H9 (cell line): ENCODE measurements around the gene MYH11. TPM values are rescaled to one million over a fixed set of nuclear protein-coding genes. Genes with fewer than 3 reads are reported as not detected.

Source experiments
- DNase-seq: peaks from one replicate; pipeline ENCODE4 v3.0.0-alpha.2; 2017
- H2AFZ ChIP-seq: one replicate; pipeline ENCODE4 v1.6.1; 2013; ENCODE audit warnings: mild to moderate bottlenecking, low read length, control low read depth, moderate library complexity
- H2AK5ac ChIP-seq: 2 replicates; pipeline ENCODE4 v1.6.1; 2013; ENCODE audit warnings: low read length, control low read depth, mixed read lengths; ENCODE audit not compliant: insufficient read length
- H2BK120ac ChIP-seq: one replicate; pipeline ENCODE4 v1.6.1; 2013; ENCODE audit warnings: low read depth, mild to moderate bottlenecking, low read length, control low read depth, inconsistent platforms; ENCODE audit not compliant: poor library complexity, severe bottlenecking
- H2BK12ac ChIP-seq: 2 replicates; pipeline ENCODE4 v1.6.1; 2013; ENCODE audit warnings: low read length, control low read depth, mixed read lengths, low read depth; ENCODE audit not compliant: insufficient read length
- H2BK15ac ChIP-seq: 2 replicates; pipeline ENCODE4 v1.6.1; 2013; ENCODE audit warnings: low read depth, low read length, control low read depth
- H2BK20ac ChIP-seq: one replicate; pipeline ENCODE4 v1.6.1; 2013; ENCODE audit warnings: low read depth, mild to moderate bottlenecking, low read length, control low read depth, inconsistent platforms; ENCODE audit not compliant: poor library complexity, severe bottlenecking
- H2BK5ac ChIP-seq: 2 replicates; pipeline ENCODE4 v1.6.1; 2013; ENCODE audit warnings: low read length, control low read depth, mixed read lengths; ENCODE audit not compliant: insufficient read length
- H3K14ac ChIP-seq: 2 replicates; pipeline ENCODE4 v1.6.1; 2013; ENCODE audit warnings: low read length, control low read depth; ENCODE audit not compliant: insufficient read depth
- H3K18ac ChIP-seq: 2 replicates; pipeline ENCODE4 v1.6.1; 2013; ENCODE audit warnings: low read depth, mild to moderate bottlenecking, mixed read lengths, low read length, control low read depth; ENCODE audit not compliant: insufficient read length
- H3K23ac ChIP-seq: 2 replicates; pipeline ENCODE4 v1.6.1; 2013; ENCODE audit warnings: low read length, control low read depth, mixed read lengths, low read depth; ENCODE audit not compliant: insufficient read length
- H3K23me2 ChIP-seq: 2 replicates; pipeline ENCODE4 v1.6.1; 2013; ENCODE audit warnings: low read depth, mild to moderate bottlenecking, mixed read lengths, low read length, control low read depth; ENCODE audit not compliant: insufficient read length, poor library complexity, severe bottlenecking
- H3K27ac ChIP-seq: 2 replicates; pipeline ENCODE4 v1.5.1; 2013; ENCODE audit warnings: low read length, control low read depth, mixed read lengths, low read depth; ENCODE audit not compliant: insufficient read length
- H3K27me3 ChIP-seq: 2 replicates; pipeline ENCODE4 v1.6.1; 2013; ENCODE audit warnings: low read length, control low read depth, inconsistent platforms; ENCODE audit not compliant: insufficient read depth
- H3K4ac ChIP-seq: 2 replicates; pipeline ENCODE4 v1.6.1; 2013; ENCODE audit warnings: low read depth, mild to moderate bottlenecking, control low read depth, inconsistent platforms, low read length, moderate library complexity
- H3K4me1 ChIP-seq: 2 replicates; pipeline ENCODE4 v1.6.1; 2013; ENCODE audit warnings: low read length, control low read depth, inconsistent platforms; ENCODE audit not compliant: insufficient read depth
- H3K4me2 ChIP-seq: 2 replicates; pipeline ENCODE4 v1.6.1; 2013; ENCODE audit warnings: low read length, control low read depth, mixed read lengths; ENCODE audit not compliant: insufficient read length, insufficient read depth
- H3K56ac ChIP-seq: 2 replicates; pipeline ENCODE4 v1.6.1; 2013; ENCODE audit warnings: low read depth, mild to moderate bottlenecking, mixed read lengths, low read length, control low read depth; ENCODE audit not compliant: insufficient read length
- H3K79me1 ChIP-seq: 2 replicates; pipeline ENCODE4 v1.6.1; 2013; ENCODE audit warnings: low read depth, mild to moderate bottlenecking, moderate library complexity, low read length, control low read depth, inconsistent platforms; ENCODE audit not compliant: insufficient read depth, poor library complexity, severe bottlenecking
- H3K79me2 ChIP-seq: 2 replicates; pipeline ENCODE4 v1.6.1; 2013; ENCODE audit warnings: low read length, control low read depth, inconsistent platforms; ENCODE audit not compliant: insufficient read depth
- H3K9ac ChIP-seq: 2 replicates; pipeline ENCODE4 v1.6.1; 2013; ENCODE audit warnings: low read length, control low read depth, mixed read lengths; ENCODE audit not compliant: insufficient read length; ENCODE audit errors: extremely low read depth
- H3K9me3 ChIP-seq: one replicate; pipeline ENCODE4 v1.6.1; 2013; ENCODE audit warnings: low read depth, low read length, inconsistent platforms; ENCODE audit not compliant: control insufficient read depth
- H3T11ph ChIP-seq: one replicate; pipeline ENCODE4 v1.6.1; 2013; ENCODE audit warnings: mild to moderate bottlenecking, low read length, control low read depth, inconsistent platforms
- H4K20me1 ChIP-seq: one replicate; pipeline ENCODE4 v1.6.1; 2013; ENCODE audit not compliant: control insufficient read depth, insufficient read length, insufficient read depth
- H4K5ac ChIP-seq: 2 replicates; pipeline ENCODE4 v1.6.1; 2013; ENCODE audit warnings: low read depth, mild to moderate bottlenecking, mixed read lengths, low read length, control low read depth; ENCODE audit not compliant: insufficient read length
- H4K8ac ChIP-seq: replicated peaks from 2 replicates; pipeline ENCODE4 v1.6.1; 2013; ENCODE audit warnings: low read length, control low read depth, mixed read lengths, low read depth; ENCODE audit not compliant: insufficient read length
- H4K91ac ChIP-seq: 2 replicates; pipeline ENCODE4 v1.6.1; 2013; ENCODE audit warnings: low read depth, mild to moderate bottlenecking, moderate library complexity, mixed read lengths, low read length, control low read depth; ENCODE audit not compliant: insufficient read length
- H3K27ac Mint-ChIP-seq, 3 experiments: 2 replicates in 2 of 3; 3 replicates in 1 of 3; pipeline ENCODE4 v1.8.0; 2020 to 2021; ENCODE audit warnings: mixed read lengths in 3 of 3, mild to moderate bottlenecking in 1 of 3, moderate library complexity in 1 of 3
- H3K27me3 Mint-ChIP-seq: 2 replicates; pipeline ENCODE4 v1.8.0; 2021; ENCODE audit warnings: low read depth, mild to moderate bottlenecking, moderate library complexity, mixed read lengths
- H3K36me3 Mint-ChIP-seq, 3 experiments: 2 replicates in 2 of 3; 3 replicates in 1 of 3; pipeline ENCODE4 v1.8.0; 2020 to 2021; ENCODE audit warnings: low read depth in 3 of 3, mixed read lengths in 3 of 3; ENCODE audit not compliant: insufficient read depth in 1 of 3
- H3K4me1 Mint-ChIP-seq, 2 experiments: 2 replicates each; pipeline ENCODE4 v1.8.0; 2020; ENCODE audit warnings: mixed read lengths in 2 of 2
- H3K4me3 Mint-ChIP-seq, 2 experiments: 2 replicates in 1 of 2; 3 replicates in 1 of 2; pipeline ENCODE4 v1.8.0; 2020 to 2021; ENCODE audit warnings: mild to moderate bottlenecking in 2 of 2, mixed read lengths in 2 of 2, moderate library complexity in 1 of 2
- H3K9me3 Mint-ChIP-seq, 2 experiments: 2 replicates in 1 of 2; 3 replicates in 1 of 2; pipeline ENCODE4 v1.8.0; 2020; ENCODE audit warnings: mild to moderate bottlenecking in 2 of 2, mixed read lengths in 2 of 2, moderate library complexity in 1 of 2
- WGBS: extraction: QIAGEN DNeasy Blood & Tissue Kit; methylation state at CpG from one replicate; pipeline ENCODE4 v1.1.7; 2013; ENCODE audit warnings: missing lambda C conversion rate, low lambda C conversion rate, mixed read lengths; ENCODE audit not compliant: insufficient read length; ENCODE audit errors: extremely low coverage; 5-methylcytosine and 5-hydroxymethylcytosine counted together
- total RNA-seq: library from RNA; stranded (reverse); gene quantifications from 2 replicates; pipeline ENCODE4 v1.2.1, GENCODE V29; 2021
- TF ChIP-seq, protein P1 (sequence below): fragments of 200-600 bp; sonication (generic); conservative IDR thresholded peaks from 3 replicates; pipeline ENCODE4 v1.8.0; 2021; ENCODE audit warnings: antibody characterized with exemption, mild to moderate bottlenecking

The MYH11 gene
- total RNA-seq, 1 experiment from 2014 or later: 0.42 TPM

DNA sequence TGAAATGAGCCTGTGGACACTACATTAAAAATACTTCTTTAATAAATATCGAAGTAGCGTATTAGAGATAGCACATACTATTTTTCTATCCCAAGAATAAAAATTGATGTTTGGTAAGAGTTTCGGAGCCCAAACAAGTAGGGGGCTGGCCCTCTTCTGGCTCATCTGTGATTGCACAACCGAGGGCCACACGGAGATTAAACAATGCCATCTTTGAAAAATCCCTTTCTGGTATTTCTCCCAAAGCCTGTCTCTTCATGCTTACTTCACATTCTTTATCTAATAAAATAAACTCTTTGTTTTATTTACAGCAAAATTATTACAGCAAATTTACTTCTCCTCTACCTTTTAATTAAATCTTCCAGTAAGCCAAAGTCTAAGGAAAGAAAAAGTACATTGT, 9.6 kb upstream of the MYH11 start:
- H3K9me3 ChIP-seq: no peaks in the 10 kb centered on the region
- no peak overlapping the region for H3K14ac ChIP-seq
- peaks cover 5% of the 10 kb centered on the region; the same call in 1 of the 2 replicates for H3K27me3 Mint-ChIP-seq
- no peak overlapping the region for H3K27ac Mint-ChIP-seq
- H3K9ac ChIP-seq: no peak overlapping the region
- H2BK120ac ChIP-seq: no peak overlapping the region
- no peak overlapping the region for H2AK5ac ChIP-seq
- H3K23ac ChIP-seq: no peak overlapping the region
- H4K5ac ChIP-seq: no peak overlapping the region
- H4K20me1 ChIP-seq: no peaks in the 10 kb centered on the region
- no peaks in the 10 kb centered on the region for H3K27me3 ChIP-seq
- no peak overlapping the region for H3T11ph ChIP-seq
- no peak overlapping the region for H3K18ac ChIP-seq
- DNase-seq: no peak
- H3K56ac ChIP-seq: no peak overlapping the region
- no peaks in the 10 kb centered on the region for H3K79me2 ChIP-seq
- no peak overlapping the region for H2BK20ac ChIP-seq
- no peak overlapping the region for H3K27ac ChIP-seq
- no peaks in the 10 kb centered on the region for H3K4me1 Mint-ChIP-seq
- H3K4me3 Mint-ChIP-seq: no peak overlapping the region
- H3K36me3 Mint-ChIP-seq: peaks cover 10 to 39% (median 35%) of the 10 kb centered on the region in 3 experiments; a peak in 6 of 7 replicates
- no peak overlapping the region for H4K91ac ChIP-seq
- H3K4me1 ChIP-seq: no peaks in the 10 kb centered on the region
- H2BK5ac ChIP-seq: no peak overlapping the region
- H3K23me2 ChIP-seq: no peaks in the 10 kb centered on the region
- H3K79me1 ChIP-seq: no peaks in the 10 kb centered on the region
- H2BK12ac ChIP-seq: no peak overlapping the region
- no CpG with 5 or more reads among the region's 5 CpGs for WGBS
- TF ChIP-seq, protein P1, sequence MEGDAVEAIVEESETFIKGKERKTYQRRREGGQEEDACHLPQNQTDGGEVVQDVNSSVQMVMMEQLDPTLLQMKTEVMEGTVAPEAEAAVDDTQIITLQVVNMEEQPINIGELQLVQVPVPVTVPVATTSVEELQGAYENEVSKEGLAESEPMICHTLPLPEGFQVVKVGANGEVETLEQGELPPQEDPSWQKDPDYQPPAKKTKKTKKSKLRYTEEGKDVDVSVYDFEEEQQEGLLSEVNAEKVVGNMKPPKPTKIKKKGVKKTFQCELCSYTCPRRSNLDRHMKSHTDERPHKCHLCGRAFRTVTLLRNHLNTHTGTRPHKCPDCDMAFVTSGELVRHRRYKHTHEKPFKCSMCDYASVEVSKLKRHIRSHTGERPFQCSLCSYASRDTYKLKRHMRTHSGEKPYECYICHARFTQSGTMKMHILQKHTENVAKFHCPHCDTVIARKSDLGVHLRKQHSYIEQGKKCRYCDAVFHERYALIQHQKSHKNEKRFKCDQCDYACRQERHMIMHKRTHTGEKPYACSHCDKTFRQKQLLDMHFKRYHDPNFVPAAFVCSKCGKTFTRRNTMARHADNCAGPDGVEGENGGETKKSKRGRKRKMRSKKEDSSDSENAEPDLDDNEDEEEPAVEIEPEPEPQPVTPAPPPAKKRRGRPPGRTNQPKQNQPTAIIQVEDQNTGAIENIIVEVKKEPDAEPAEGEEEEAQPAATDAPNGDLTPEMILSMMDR: no peak
- H3K4ac ChIP-seq: no peak overlapping the region
- H2BK15ac ChIP-seq: no peak overlapping the region
- no peaks in the 10 kb centered on the region for H3K9me3 Mint-ChIP-seq
- H2AFZ ChIP-seq: no peak overlapping the region
- H4K8ac ChIP-seq: no peak overlapping the region
- H3K4me2 ChIP-seq: no peak overlapping the region
